ENCODE measurements around the gene ANKRD63.

Gene ANKRD63

GRCh38 chr15:40254452-40254851, 28.4 kb downstream of the ANKRD63 start:
- no peak for DNase-seq

DNA sequence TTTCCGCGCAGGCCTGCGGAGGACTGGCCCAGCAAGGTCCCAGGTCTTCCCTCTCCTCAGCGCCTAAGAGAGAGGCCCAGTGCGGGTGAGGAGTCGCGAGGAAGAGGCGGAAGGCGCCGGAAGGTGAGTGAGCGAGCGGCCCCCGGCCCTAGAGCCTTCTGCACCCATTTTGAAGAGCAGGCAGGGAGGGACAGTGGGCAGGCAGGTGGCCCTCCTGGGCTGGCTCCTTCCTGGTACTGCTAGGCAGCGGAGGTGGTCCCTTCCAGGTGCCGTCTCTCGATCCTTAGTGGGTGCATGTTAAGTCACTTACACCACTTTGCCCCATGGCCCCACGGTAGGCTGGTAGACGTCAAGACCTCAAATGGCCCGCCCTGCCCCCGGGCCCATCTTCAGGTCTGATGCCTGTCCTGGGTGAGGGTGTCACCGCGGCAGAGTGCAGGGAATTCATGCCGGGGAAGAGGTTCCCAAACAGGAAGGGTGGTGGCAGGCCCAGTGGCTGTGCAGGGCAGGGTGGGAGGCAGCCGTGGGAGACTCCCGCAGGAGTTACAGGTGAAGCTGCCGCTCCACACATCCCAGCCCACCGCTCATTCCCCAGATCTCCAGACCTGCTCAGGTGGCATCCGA, 29.6 kb downstream of the ANKRD63 start:
- DNase-seq: no peak

- no peak for DNase-seq
Observed at GRCh38 chr15:40252438-40253166, 30.3 kb downstream of the ANKRD63 start.

DNA sequence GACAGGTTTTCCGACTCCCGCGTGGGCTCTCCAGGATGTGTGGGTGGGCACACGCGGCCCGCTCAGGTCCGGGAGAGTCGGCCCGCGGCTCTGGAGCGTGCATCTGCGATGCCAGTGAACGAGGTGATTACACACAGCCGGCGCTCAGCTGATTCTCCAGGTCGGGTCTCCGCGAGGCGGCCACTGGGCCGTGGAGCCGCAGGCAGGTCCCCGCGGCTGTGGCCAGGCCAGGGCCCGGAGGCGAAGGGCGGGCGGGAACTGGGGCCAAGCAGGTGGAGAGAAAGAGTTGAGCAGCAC, 30.8 kb downstream of the ANKRD63 start:
- DNase-seq: no peak

- DNase-seq: no peak
Observed at GRCh38 chr15:40251486-40252140, 31.3 kb downstream of the ANKRD63 start.

GRCh38 chr15:40250771-40251483, 31.9 kb downstream of the ANKRD63 start:
- no peak for DNase-seq

- DNase-seq: no peak
Observed at GRCh38 chr15:40250304-40250656, 32.6 kb downstream of the ANKRD63 start.

- no peak for DNase-seq
Observed at GRCh38 chr15:40249477-40250303, 33.2 kb downstream of the ANKRD63 start.

DNA sequence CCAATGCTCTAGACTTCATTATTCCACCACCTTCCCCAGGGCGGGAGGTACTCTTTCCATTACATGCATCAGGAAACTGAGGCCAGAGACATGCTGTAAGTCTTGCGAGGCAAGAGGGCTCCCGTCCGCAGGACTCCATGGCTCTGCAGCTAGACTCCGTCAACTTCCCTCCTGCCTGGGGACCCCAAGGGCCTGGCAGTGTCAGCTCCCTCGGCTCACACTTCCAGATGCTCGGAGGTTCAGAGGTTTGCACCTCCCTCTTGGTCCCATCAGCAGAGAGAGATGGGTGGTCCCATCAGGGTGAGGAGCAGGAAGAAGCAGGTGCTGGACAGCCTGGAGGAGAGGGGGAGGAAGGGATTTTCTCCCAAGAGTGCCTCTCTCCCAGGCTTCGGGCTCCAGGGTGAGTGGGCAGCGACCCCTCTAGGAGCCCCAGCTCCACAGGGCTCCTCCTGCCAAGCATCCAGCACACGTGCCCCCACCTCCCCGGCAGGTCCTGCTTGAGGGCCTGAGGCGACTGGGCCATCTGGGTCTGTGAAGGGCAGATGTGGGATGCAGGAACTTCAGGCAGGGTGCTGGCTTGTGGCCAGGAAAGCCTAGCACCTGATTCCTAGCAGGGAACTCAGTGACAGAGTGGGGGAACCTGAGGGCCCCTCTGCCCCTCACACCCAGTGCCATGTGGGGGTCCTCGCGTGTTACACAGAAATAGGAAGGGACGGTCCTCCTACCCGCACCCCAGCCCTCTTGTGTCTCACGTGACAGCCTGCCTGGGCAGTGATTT, 34.7 kb downstream of the ANKRD63 start:
- DNase-seq: no peak

DNA sequence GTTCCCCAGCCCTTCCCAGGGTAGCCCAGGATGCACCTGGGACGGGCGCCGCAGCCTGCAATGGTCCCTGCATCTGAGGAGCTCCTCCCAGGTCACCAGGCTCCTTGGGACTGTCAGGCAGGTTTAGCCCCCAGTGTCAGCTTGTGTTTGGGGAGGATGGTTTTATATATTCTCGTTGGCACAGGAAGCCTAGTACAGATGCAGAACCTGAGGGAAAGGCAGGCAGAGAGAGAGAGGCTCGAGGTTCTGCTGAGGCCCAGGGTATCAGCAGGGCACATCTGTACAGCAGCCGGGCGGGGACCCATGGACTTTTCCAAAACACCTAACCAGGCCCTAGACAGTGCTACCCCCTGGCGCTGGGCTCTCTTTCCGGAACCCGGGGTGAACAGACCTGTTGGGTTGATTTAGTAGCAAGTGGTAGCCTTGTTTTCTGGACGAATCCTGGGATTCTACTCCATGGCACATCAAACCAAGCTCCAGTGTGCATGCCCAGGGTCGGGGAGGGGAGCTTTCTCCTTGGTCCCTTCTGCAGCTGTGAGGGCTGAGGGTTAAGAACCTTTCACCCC, 35.4 kb downstream of the ANKRD63 start:
- DNase-seq: no peak

GRCh38 chr15:40246496-40247280, 36.2 kb downstream of the ANKRD63 start:
- DNase-seq: no peak

- no peak for DNase-seq
Observed at GRCh38 chr15:40245666-40246450, 37.0 kb downstream of the ANKRD63 start.

DNA sequence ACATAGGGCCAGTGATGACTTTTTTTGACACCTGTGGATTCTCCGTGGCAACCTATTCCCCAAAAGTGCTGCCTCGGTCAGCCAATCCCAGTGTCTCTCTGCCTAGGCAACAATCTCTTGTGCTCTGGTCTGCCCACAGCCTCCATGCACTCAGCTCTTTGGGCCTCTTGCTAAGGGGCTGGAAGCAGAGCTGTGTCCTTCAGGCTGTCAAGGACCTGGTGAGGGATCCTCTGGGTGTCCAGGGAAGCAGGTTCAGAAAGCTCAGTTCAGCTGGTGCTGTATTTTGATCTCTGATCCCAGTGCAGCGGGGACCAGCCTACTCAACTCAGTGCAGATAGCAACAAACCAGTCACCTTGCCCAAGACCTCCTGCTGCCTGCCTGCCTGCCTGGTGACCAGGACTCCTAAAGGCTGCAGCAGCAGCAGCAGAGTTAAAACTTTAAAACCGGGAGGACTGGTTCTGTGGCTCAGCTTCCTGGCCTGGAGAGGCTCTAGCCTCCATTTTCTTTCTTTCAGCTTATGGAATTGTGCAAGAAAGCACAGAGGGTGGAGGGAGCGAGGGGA, 37.8 kb downstream of the ANKRD63 start:
- no peak for DNase-seq

DNA sequence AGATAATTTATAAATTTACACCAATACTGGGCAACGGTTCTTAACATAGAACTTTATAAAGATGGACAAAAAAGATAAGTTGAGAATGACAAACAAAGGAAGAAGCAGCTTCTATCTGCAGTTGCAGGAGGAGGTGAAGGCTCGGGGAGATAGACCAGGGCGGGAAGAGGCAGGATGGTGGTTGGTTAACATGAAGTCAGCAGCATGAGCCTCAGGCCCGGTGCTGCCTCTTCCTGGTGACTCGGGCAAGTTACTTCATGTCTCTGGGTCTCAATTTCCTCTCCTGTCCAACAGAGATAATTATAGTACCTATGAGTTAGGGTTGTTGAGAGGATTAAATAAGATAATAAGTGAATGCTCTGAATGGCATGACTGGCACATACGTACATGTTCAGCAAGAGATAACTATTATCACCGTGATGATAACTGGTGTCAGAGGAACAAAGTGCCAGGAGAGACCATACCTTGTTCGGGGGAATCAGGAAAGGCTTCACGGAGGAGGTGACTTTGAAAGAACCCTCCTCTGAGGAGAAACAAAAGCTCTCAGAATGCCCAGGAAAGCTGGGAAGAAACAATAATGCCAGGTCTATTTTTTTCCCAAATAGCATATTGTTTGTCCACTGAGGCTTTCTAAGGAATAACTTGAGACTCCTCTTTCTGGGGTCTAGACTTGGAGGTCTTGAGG, 39.6 kb downstream of the ANKRD63 start:
- DNase-seq: no peak

- DNase-seq: no peak
Observed at GRCh38 chr15:40242601-40243000, 40.3 kb downstream of the ANKRD63 start.

DNA sequence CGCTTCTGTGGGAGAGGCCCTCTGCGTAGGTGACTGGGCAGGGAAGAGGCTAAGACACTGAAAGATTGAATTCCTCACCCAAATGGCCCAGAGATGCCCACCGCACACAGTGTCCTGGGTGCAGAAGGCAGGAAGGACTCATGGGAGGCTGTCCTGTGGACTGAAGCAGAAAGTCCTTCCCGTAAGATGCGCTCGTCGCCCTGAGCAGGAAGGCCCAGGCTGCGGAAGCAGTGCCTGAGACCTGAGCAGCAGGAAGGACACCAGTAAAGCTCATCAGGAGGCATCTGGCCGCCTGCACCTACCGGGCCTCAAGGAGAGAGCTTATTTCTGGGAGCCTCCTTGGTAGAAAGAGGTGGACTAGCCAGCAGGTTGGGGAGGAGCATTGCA, 40.7 kb downstream of the ANKRD63 start:
- no peak for DNase-seq

DNA sequence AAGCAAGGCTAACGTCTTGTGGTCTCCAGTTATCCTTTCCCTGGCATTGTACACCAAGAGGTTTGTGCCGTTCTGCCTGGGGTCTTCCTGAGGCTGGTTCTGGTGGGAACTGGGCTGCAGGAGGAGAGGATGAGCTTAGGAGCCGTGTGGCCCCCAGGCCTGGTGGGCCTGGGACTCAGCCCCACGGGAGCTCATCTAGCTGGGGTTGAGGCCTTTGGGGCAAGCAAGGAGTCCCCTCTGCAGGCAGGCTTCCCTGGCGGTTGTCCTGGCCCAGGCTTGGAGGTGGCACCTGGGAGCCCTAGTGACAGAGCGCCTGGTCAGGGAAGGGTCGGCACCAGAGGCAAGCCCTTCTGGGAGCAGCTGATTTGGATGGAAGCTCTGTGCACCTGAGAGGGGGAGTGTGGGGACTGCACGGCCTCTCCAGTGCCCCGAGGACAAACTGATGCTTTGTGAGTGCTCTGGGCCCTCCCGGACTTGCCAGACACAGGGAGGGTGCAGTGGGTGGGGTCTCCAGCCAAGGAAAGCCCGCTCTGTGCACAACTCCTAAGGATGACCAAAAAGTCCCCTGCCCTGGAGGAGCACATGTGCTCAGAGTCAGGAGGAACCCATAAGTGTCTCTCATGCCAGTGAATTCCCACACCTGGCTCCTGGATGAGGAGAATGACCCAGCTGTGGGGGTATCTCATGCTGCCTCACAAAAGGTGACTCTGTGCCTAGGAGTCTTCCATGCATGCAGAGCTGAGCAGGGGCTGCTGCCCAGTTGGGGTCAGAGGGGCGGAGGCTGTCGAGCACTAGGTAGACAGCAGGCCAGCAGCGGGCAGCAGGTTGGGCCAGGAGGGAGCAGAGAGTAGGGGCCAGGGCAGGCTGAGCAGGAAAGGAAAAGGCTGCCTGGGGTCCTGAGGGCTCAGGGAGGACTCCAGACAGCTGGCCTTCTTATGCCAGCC, 41.3 kb downstream of the ANKRD63 start:
- no peak for DNase-seq

DNA sequence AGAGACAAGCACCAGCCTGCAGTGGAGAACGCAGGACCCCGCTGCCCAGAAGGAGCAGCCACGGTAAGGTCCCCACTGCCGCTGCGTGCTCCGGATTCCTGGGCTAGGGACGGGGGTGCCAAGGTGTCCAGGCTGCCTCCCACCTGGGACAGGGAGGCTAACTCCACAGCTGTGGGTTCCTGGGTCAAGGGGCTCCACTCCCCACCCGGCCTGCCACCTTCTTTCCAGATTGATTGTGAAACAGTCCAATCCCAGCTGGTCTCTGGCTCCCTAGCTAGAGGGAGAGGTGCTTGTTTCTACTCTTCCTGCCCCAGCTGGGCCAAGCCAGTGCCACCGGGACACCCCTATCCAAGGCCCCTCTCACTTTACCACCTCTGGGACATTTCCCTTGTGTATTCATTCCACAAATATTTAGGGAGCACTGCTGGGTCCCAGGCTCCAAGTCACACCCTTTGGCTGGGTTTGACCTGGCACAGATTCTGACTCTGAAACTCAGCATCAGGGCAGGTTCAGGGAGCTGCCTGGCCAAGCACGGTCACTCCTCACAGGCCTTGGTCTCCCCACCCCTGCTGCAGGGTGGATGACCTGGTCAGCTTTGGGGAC, 42.1 kb downstream of the ANKRD63 start:
- no peak for DNase-seq
